ENCODE data around the gene DDAH2.

Gene DDAH2

GRCh38 chr6:31761343-31761742, 32.2 kb upstream of the DDAH2 start:
- no peak for DNase-seq (ENCODE audit: low read depth in 2 of 3, low spot score in 2 of 3)

DNA sequence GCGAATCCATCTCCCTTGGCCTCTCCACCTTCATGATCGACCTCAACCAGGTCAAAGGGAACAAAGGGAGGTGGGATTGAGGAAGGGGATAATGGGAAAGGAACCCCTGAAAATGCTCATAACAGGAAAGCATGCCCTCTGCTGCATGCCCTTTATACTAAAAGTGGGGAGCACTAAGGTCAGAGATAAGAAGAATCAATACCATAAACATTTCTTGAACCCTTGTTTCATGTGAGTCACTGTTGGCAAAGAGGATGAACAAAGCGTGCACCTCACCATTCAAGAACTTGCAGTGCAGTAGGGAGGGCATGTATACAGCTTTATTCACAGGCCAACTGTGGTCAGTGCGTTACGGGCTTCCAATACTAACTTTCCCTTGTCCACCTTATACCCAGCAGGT, 31.7 kb upstream of the DDAH2 start:
- DNase-seq (ENCODE audit: low read depth in 2 of 3, low spot score in 2 of 3) = no peak

GRCh38 chr6:31758281-31758680, 29.2 kb upstream of the DDAH2 start:
- DNase-seq (ENCODE audit: low read depth in 2 of 3, low spot score in 2 of 3) = no peak

- DNase-seq (ENCODE audit: low read depth in 2 of 3, low spot score in 2 of 3) = no peak
These were observed 23.7 kb upstream of the DDAH2 start for GRCh38 chr6:31752739-31753319.

GRCh38 chr6:31750411-31751022, 21.4 kb upstream of the DDAH2 start:
- DNase-seq (ENCODE audit: low read depth in 2 of 3, low spot score in 2 of 3) = no peak

DNA sequence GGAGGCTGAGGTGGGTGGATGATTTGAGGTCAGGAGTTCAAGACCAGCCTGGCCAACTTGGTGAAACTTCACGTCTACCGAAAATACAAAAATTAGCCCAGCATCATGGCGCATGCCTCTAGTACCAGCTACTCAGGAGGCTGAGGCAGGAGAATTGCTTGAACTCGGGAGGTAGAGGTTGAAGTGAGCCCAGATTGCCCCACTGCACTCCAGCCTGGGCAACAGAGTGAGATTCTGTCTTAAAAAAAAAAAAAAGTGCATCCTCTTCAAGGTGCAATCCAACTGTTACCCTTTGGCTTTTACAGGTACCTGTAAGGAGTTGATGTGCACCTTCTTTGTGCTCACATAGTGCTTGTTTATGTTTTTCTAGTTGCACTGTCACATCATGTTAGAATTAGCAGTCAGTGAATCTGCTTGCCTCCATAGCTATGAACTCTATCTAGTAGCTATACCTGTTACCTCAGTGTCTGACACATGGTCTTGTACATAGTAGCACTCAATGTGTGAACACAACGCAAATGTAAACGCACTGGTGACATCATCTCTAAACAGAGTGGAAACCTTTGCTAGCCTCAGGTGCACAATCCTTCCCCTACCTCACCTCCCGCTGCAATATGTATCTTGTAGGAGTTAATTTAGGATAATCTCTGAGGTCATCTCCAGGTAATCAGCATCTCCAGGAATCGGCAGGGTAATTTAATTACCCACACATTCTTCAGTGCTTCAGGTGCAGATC, 20.4 kb upstream of the DDAH2 start:
- DNase-seq (ENCODE audit: low read depth in 2 of 3, low spot score in 2 of 3) = no peak

GRCh38 chr6:31744422-31744821, 15.3 kb upstream of the DDAH2 start:
- no peak for DNase-seq (ENCODE audit: low read depth in 2 of 3, low spot score in 2 of 3)

DNA sequence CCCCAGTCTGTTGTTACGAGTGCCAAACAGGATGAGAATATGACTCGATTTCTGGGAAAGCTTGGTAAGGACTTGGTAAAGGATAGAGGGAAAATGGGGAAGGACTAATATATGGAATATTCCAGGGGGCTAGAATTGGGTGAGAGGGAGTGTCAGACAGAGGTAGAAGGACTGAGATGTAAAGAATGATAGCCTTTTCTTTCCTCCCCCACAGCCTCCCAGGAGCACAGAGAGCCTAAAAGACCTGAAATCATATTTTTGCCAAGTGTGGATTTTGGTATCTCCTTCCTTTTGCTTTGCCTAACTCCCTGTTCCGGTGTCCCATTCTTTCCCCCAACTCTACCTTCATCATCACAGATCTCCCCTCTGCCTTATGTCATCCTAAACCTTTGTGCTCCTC, 13.8 kb upstream of the DDAH2 start:
- DNase-seq (ENCODE audit: low read depth in 2 of 3, low spot score in 2 of 3) = no peak

DNA sequence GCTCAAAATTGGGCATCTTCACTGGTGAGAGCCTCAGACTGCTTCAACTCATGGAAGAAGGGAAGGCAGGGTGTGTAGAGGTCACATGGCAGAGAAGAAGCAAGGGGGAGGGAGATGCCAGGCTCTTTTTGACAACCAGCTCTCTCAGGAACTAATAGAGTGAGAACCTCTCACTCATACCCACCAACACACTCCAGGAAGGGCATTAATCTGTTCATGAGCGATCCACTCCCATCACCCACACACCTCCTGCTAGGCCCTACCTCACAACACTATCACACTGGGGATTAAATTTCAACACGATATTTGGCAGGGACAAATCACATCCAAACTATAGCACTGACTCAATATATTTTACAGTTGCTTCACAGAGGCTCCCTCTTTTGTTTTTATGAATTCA, 12.7 kb upstream of the DDAH2 start:
- no peak for DNase-seq (ENCODE audit: low read depth in 2 of 3, low spot score in 2 of 3)

DNA sequence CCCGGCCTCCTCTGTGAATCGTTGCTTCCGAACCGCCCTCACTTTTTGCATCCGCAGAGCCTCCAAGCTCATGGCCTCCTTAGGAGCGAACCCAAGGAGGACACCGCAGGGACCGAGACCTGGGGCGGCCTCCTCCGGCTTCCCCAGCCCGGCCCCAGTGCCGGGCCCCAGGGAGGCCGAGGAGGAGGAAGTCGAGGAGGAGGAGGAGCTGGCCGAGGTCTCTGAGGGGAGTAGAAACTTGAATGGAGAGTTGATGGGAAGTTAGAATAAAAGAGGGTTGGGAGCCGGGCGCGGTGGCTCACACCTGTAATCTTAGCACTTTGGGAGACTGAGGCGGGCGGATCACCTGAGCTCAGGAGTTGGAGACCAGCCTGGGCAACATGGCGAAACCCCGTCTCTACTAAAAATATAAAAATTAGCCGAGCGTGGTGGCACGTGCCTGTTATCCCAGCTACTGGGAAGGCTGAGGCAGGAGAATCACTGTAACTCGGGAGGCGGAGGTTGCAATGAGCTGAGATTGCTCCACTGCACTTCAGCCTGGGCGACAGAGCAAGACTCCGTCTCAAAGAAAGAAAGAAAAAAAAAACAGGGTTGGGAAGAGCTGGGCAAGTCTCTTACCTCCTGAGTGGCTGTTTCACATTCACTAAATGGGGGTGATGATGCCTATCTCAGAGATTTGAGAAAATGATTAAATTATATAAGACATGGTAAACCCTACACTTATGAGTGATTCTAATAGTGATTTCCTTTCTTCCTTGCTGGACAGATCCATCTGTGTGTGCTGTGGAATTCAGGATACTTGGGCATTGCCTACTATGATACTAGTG, 11.5 kb upstream of the DDAH2 start:
- no peak for DNase-seq (ENCODE audit: low read depth in 2 of 3, low spot score in 2 of 3)

DNA sequence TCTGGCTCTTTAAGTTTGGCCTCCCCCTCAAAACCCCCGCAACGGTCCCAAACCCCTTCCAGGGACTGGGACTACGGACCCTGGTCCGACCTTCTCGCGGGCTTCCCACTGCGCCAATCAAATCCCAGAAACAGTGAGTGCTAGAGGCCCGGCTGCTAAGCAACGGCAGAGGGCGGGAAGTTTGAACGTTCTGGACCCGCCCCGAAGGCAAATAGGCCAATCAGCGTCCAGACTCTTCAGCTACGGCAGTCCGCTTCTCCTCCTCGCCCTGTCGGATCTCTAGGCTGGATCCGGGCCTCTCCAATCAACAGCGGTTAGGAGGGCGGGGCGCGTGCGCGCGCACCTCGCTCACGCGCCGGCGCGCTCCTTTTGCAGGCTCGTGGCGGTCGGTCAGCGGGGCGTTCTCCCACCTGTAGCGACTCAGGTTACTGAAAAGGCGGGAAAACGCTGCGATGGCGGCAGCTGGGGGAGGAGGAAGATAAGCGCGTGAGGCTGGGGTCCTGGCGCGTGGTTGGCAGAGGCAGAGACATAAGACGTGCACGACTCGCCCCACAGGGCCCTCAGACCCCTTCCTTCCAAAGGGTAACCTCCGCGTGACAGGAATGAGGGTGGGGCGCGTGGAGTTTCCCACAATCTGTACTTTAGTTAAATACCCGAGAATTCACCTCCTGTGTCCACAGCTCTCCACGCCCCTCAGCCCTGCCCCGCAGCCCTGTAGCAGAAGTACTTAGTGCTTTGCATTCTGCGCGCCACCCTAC, 10.7 kb upstream of the DDAH2 start, which contains the start of gene MSH5:
MSH5 (plus strand) TSS at position 367 of the 758 bp plus-strand sequence. CDS start 462 bp downstream, outside the sequence.
- peak; percentile 86 to 96 (median 89) for DNase-seq (ENCODE audit: low read depth in 2 of 3, low spot score in 2 of 3)

DNA sequence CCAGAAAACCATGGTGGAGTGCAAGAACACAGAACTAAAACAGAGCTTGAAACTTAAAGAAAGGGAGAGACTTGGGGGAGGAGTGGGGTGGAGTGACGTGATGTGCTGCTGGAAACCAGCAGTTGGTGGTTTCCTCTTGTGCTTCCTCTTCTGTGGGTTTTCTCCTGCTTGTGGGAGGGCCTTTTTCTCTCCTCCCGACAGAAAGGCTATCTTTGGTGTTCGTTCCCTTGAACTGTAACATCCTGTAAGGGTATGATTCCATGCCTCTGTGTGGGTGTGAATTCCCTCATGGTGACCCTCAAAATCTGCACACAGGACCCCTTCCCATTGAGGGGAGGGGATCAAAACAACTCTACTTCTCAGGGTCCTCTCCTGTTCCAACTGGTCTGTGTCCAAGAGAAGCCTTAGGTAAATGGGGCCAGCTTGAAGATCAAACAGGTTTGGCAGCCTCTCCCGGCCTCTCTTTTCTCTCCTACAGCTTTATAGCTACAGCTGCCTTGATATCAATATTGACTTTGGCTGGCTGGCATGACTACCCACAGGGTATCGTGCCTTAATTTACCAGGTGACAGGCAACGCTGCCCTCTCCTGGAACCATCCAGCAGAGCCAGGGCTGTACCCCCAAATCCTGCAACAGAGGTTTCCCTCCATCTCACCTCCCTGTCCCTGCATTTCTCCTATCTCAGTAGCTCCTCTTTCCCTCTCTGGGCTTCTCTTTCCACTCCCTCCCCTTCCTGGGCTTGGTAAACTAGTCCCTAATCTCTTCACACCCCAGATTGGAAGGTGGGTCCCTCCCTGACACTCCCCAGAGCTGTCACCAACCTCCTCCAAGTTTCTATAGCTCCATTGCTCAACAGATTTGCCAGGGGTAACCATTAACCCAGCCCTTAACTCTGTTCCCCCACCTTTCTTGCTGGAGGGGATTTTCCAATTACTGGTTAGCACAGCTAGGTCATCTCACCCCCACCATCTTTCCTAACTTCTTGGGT, 9.2 kb upstream of the DDAH2 start:
- DNase-seq (ENCODE audit: low read depth in 2 of 3, low spot score in 2 of 3) = no peak

DNA sequence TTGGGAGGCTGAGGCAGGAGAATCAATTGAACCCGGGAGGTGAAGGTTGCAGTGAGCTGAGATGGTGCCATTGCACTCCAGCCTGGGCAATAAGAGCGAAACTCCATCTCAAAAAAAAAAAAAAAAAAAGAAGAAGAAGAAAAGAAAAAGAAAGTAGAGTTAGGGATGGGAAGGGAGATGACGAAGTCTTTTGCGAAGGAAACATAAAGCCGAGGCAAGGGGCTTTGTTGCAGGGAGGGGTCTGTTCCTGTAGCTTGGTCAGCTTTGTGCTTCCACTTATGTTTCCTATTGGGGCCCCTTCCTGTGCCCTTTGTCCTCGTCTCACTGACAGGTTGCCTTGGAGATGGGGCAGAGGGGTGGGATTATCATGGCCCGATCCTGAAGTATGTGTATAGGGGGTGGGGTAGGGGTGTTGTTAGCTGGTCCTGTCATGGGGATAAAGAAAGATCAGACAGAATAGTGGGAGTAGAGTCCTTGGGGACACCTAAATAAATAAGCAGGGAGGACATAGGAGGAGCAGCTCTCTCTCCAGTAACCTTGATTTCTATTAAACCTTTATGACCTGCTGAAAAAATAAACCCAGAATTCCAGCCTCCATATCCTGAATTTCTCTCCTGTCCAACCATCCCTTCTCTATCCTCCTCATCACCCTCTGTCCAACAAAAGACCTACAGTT, 8.4 kb upstream of the DDAH2 start:
- DNase-seq (ENCODE audit: low read depth in 2 of 3, low spot score in 2 of 3) = no peak

DNA sequence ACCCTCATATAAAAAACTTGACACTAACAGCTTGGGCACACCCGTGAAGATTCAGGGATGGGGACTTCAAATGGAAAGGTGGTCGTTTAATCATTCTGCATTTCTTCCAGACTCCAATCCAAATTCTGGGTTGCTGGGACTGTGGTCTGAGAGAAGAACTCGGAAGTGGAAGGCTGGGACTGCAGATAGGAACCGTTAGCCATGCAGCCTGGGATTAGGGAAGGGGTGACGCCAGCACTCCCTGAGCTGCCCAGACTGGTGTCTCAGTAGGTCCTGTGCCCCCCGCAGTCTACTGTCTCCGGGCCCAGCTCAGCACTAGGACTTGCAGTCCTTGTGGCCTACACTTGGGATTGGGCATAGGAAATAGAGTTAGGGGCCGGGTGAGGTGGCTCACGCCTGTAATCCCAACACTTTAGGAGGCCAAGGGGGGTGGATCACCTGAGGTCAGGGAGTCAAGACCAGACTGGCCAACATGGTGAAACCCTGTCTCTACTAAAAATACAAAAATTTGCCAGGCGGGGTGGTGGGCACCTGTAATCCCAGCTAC, 7.7 kb upstream of the DDAH2 start:
- DNase-seq (ENCODE audit: low read depth in 2 of 3, low spot score in 2 of 3) = no peak

GRCh38 chr6:31736021-31736767, 7.1 kb upstream of the DDAH2 start, which contains the start of gene CLIC1:
TSS of gene CLIC1 (minus strand) at chr6:31736530. CDS start at chr6:31736300, 230 bp downstream.
- peak; percentile 56 to 62 (median 58) for DNase-seq (ENCODE audit: low read depth in 2 of 3, low spot score in 2 of 3)

- DNase-seq (ENCODE audit: low read depth in 2 of 3, low spot score in 2 of 3) = no peak
These were observed 5.8 kb upstream of the DDAH2 start for GRCh38 chr6:31734821-31735406.

DNA sequence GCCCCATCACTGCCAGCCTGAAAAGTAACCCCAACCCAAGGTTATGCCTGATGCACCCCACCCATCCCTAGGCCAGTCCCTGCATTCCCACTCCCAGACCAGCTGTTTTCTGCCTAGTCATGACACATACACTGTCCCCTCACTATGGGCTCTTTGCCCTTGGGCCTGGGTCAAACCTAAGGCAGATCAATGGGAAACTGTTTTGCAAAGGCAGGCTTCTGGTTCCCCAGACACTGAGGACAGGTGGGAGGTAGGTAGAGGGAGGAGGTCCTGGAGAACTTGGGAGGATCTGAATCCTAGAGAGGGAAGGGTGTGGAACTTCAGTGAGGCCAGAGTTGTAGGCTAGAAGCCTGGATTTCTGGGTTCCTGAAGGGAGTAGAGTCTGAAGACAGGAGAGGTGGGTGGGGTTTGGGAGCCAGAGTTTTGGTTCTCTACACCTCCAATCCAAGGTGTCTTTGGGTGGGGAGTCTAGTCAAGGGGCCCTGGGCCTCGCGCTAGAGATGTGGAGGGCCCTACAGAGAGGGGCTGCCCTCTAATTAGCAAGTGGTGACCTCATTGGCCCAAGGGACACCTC, 5.2 kb upstream of the DDAH2 start:
- DNase-seq (ENCODE audit: low read depth in 2 of 3, low spot score in 2 of 3) = no peak
